HepG2 (cell line): ENCODE data around the gene RNF126. TPM values are rescaled to one million over a fixed set of nuclear protein-coding genes. Genes with fewer than 3 reads are reported as not detected.

ENCODE experiments used
- ARID4A ChIP-seq: sonication (generic); formaldehyde crosslinking; IDR thresholded peaks from 2 replicates; pipeline ENCODE4 v1.5.0; 2020; ENCODE audit warnings: mild to moderate bottlenecking, missing genetic modification reagents, borderline replicate concordance
- CEBPG ChIP-seq: IDR thresholded peaks from 2 replicates; pipeline ENCODE4 v1.6.1; 2016
- ETS1 ChIP-seq: sonication (generic); formaldehyde crosslinking; IDR thresholded peaks from 2 replicates; pipeline ENCODE4 v1.4.0; 2020; ENCODE audit warnings: missing genetic modification reagents
- HOXA5 ChIP-seq: sonication (generic); formaldehyde crosslinking; IDR thresholded peaks from 2 replicates; pipeline ENCODE4 v1.4.0; 2020; ENCODE audit warnings: missing genetic modification reagents
- KDM6A ChIP-seq: IDR thresholded peaks from 2 replicates; pipeline ENCODE4 v1.6.1; 2016; ENCODE audit warnings: low read depth
- MAZ ChIP-seq, 2 experiments: sonication (generic) in 1 of 2; formaldehyde crosslinking in 1 of 2; IDR thresholded peaks; 2 replicates each; pipeline versions ENCODE4 v1.5.0 to v1.6.1; 2012 to 2020; ENCODE audit warnings: low read depth in 2 of 2, mild to moderate bottlenecking in 2 of 2, borderline replicate concordance in 1 of 2, improper control_type of control experiment in 1 of 2, low read length in 1 of 2, missing genetic modification reagents in 1 of 2, moderate library complexity in 1 of 2
- MXD4 ChIP-seq: IDR thresholded peaks from 2 replicates; pipeline ENCODE4 v1.6.1; 2016; ENCODE audit warnings: mild to moderate bottlenecking, missing biosample characterization, missing genetic modification reagents
- MYNN ChIP-seq: sonication (generic); formaldehyde crosslinking; IDR thresholded peaks from 2 replicates; pipeline ENCODE4 v1.4.0; 2020; ENCODE audit warnings: mild to moderate bottlenecking, low read depth, missing genetic modification reagents
- NFKBIZ ChIP-seq: IDR thresholded peaks from 2 replicates; pipeline ENCODE4 v1.6.1; 2018; ENCODE audit warnings: missing genetic modification reagents, missing compliant biosample characterization
- PHF20 ChIP-seq: sonication (generic); formaldehyde crosslinking; IDR thresholded peaks from 2 replicates; pipeline ENCODE4 v1.5.0; 2020; ENCODE audit warnings: mild to moderate bottlenecking, missing genetic modification reagents
- RAD21 ChIP-seq: fragments of 450-650 bp; formaldehyde crosslinking; IDR thresholded peaks from 2 replicates; pipeline ENCODE4 v1.5.0; 2020; ENCODE audit warnings: mild to moderate bottlenecking
- SRY ChIP-seq: sonication (generic); formaldehyde crosslinking; IDR thresholded peaks from 2 replicates; pipeline ENCODE4 v1.8.0; 2022; ENCODE audit warnings: mild to moderate bottlenecking, missing genetic modification reagents
- THAP8 ChIP-seq: sonication (generic); formaldehyde crosslinking; IDR thresholded peaks from 2 replicates; pipeline ENCODE4 v1.5.1; 2020; ENCODE audit warnings: missing genetic modification reagents, mild to moderate bottlenecking, borderline replicate concordance
- ZBTB10 ChIP-seq: sonication (generic); formaldehyde crosslinking; IDR thresholded peaks from 2 replicates; pipeline ENCODE4 v1.4.0; 2020; ENCODE audit warnings: missing genetic modification reagents, borderline replicate concordance
- ZKSCAN1 ChIP-seq: fragments of 150-350 bp; IDR thresholded peaks from 2 replicates; pipeline ENCODE4 v1.6.1; 2014; ENCODE audit warnings: low read length
- ZNF275 ChIP-seq: sonication (generic); formaldehyde crosslinking; IDR thresholded peaks from 2 replicates; pipeline ENCODE4 v1.8.0; 2022; ENCODE audit warnings: missing genetic modification reagents, mild to moderate bottlenecking, inconsistent platforms, borderline replicate concordance
- ZNF547 ChIP-seq: sonication (generic); formaldehyde crosslinking; IDR thresholded peaks from 2 replicates; pipeline ENCODE4 v1.5.1; 2020; ENCODE audit warnings: mild to moderate bottlenecking, missing genetic modification reagents
- ZNF556 ChIP-seq: sonication (generic); formaldehyde crosslinking; IDR thresholded peaks from 2 replicates; pipeline ENCODE4 v1.4.0; 2020; ENCODE audit warnings: mild to moderate bottlenecking, missing genetic modification reagents, borderline replicate concordance
- ZNF569 ChIP-seq: sonication (generic); formaldehyde crosslinking; IDR thresholded peaks from 2 replicates; pipeline ENCODE4 v1.5.0; 2020; ENCODE audit warnings: mild to moderate bottlenecking, missing genetic modification reagents, moderate library complexity, borderline replicate concordance
- polyA plus RNA-seq, 8 experiments: library from polyadenylated mRNA; depleted of rRNA in 3 of 8; stranded (reverse) in 7 of 8; unstranded in 1 of 8; fragments of >200 nt; fragmentation: Illumina TruSeq in 4 of 8; extraction: Trizol in 4 of 8; gene quantifications; 2 replicates each; pipeline versions ENCODE4 v1.2.1 to v1.2.3, GENCODE V29; 2011 to 2016; ENCODE audit warnings: low read depth in 4 of 8, missing spikeins in 1 of 8, mixed read lengths in 1 of 8; ENCODE audit not compliant: insufficient read depth in 1 of 8
- total RNA-seq, 5 experiments: library from RNA; depleted of rRNA; stranded (reverse); fragments of >200 nt; fragmentation: Illumina TruSeq; extraction: Trizol; gene quantifications; 2 replicates each; pipeline ENCODE4 v1.2.3, GENCODE V29; 2016; ENCODE audit warnings: low read depth in 1 of 5

The RNF126 gene
- total and polyA plus RNA-seq, 2 of the 13 experiments (the other 11 are each of a cell fraction or from before 2014, with no cell fraction given): 23.2 to 34.0 TPM

GRCh38 chr19:660793-661426 lies 2.1 kb downstream of the RNF126 start (continued):
- no peak for TF ChIP-seq ZNF569 (CRISPR knock-in tag)
- TF ChIP-seq MYNN (CRISPR knock-in tag): no peak
- peak; percentile 60 for TF ChIP-seq CEBPG
- TF ChIP-seq PHF20 (CRISPR knock-in tag): peak; percentile 46
- peak; percentile 88; the same call in 1 of the 2 replicates for TF ChIP-seq ARID4A (CRISPR knock-in tag)
- TF ChIP-seq HOXA5 (CRISPR knock-in tag): peak; percentile 90
- peak; percentile 74; the same call in 1 of the 2 replicates for TF ChIP-seq NFKBIZ (CRISPR knock-in tag)
- TF ChIP-seq MXD4 (CRISPR knock-in tag): peak; percentile 82
- TF ChIP-seq SRY (CRISPR knock-in tag): no peak; the same call in 1 of the 2 replicates
- peak; percentile 55; the same call in 1 of the 2 replicates for TF ChIP-seq ZNF275 (CRISPR knock-in tag)
- TF ChIP-seq KDM6A (CRISPR knock-in tag): peak; percentile 62; the same call in 1 of the 2 replicates
- TF ChIP-seq ETS1 (CRISPR knock-in tag): no peak
- peak; percentile 52 for TF ChIP-seq RAD21 (CRISPR knock-in tag)
- no peak for TF ChIP-seq THAP8
- no peak for TF ChIP-seq ZNF547
- no peak; the same call in 1 of the 2 replicates for TF ChIP-seq MAZ (IDR thresholded peaks at IDR 0.05; ENCODE audit: borderline replicate concordance, low read depth, low read length)
- peak; percentile 42; the same call in 1 of the 2 replicates for TF ChIP-seq MAZ (CRISPR knock-in tag; IDR thresholded peaks at IDR 0.05; ENCODE audit: low read depth)
- peak; percentile 8; the same call in 1 of the 2 replicates for TF ChIP-seq ZKSCAN1
- TF ChIP-seq ZNF556 (CRISPR knock-in tag): no peak
- TF ChIP-seq ZBTB10 (CRISPR knock-in tag): no peak
